DND-41 (cell line): ENCODE results near the gene RASGEF1B.

Experiments
- EZH2 ChIP-seq: IDR thresholded peaks from 3 replicates; pipeline ENCODE4 v1.6.1; 2012; ENCODE audit warnings: borderline replicate concordance, low read depth, mild to moderate bottlenecking, moderate library complexity, low read length, inconsistent platforms; ENCODE audit not compliant: severe bottlenecking
- TF ChIP-seq, protein P1 (sequence below): IDR thresholded peaks from 2 replicates; pipeline ENCODE4 v1.5.1; 2012; ENCODE audit warnings: borderline replicate concordance, low read length, moderate library complexity, mild to moderate bottlenecking; ENCODE audit not compliant: poor library complexity, severe bottlenecking; ENCODE audit errors: extremely low read depth

DNA sequence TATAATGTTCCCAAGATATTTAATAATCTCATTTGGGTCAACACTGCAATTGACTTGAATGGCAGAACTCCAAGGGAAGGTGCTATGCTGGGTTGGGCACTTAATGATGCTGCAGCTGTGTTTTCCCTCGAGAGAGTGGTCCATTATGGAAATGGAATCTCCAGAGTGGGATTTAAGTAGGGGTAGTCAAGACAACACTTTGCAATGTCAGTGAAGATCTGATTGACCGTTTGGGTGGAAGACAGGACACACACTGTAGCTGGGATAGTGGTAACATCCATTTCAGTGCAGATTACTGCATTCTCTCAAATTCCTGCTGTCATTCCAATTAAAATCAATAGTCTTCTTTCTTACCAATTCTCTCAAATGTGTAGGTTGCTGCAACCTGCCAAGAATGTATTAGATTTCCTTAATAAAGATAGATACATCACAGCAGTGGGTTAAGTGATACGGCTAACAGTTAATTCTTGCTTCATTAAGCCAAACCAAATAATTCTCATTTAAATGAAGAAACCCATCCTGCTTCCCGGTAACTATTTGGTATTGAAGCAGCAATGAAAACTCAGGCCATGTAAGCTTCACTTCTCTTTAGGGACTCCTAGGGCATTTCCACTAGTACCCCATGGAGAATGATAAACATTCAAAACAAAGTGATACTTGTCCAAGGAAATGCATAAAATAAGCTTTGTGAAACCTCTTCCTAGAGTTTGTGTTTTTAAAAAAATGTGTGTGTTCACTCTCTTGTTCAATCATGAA is 40.5 kb upstream of the RASGEF1B start:
- no peak for TF ChIP-seq EZH2
- TF ChIP-seq, protein P1, sequence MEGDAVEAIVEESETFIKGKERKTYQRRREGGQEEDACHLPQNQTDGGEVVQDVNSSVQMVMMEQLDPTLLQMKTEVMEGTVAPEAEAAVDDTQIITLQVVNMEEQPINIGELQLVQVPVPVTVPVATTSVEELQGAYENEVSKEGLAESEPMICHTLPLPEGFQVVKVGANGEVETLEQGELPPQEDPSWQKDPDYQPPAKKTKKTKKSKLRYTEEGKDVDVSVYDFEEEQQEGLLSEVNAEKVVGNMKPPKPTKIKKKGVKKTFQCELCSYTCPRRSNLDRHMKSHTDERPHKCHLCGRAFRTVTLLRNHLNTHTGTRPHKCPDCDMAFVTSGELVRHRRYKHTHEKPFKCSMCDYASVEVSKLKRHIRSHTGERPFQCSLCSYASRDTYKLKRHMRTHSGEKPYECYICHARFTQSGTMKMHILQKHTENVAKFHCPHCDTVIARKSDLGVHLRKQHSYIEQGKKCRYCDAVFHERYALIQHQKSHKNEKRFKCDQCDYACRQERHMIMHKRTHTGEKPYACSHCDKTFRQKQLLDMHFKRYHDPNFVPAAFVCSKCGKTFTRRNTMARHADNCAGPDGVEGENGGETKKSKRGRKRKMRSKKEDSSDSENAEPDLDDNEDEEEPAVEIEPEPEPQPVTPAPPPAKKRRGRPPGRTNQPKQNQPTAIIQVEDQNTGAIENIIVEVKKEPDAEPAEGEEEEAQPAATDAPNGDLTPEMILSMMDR: no peak
